Measurements from ENCODE around the gene AQP7.

GRCh38 chr9:33381231-33381791, 21.1 kb downstream of the AQP7 start:
- TF ChIP-seq POLR2A (IDR thresholded peaks at IDR 0.05) (no peak), CTCF (IDR thresholded peaks at IDR 0.05) (no peak)
